Subcutaneous abdominal adipose tissue (tissue), 5 donors: ENCODE results near the gene ANKRD11.

ENCODE experiments used
- H3K27ac ChIP-seq: one replicate; pipeline ENCODE4 v1.7.0; 2013; ENCODE audit warnings: low read depth, mild to moderate bottlenecking, inconsistent platforms, low read length, moderate library complexity
- H3K27me3 ChIP-seq, 5 donors: one replicate each; pipeline ENCODE4 v1.7.0; 2013; ENCODE audit warnings: low read length in 5 of 5, inconsistent platforms in 1 of 5; ENCODE audit not compliant: control insufficient read depth in 5 of 5, insufficient read depth in 4 of 5
- H3K36me3 ChIP-seq, 5 donors: one replicate each; pipeline ENCODE4 v1.7.0; 2013; ENCODE audit warnings: low read length in 5 of 5; ENCODE audit not compliant: control insufficient read depth in 5 of 5, insufficient read depth in 5 of 5
- H3K4me1 ChIP-seq, 5 donors: one replicate each; pipeline ENCODE4 v1.7.0; 2013; ENCODE audit warnings: low read length in 5 of 5, mild to moderate bottlenecking in 3 of 5, moderate library complexity in 1 of 5; ENCODE audit not compliant: control insufficient read depth in 5 of 5, insufficient read depth in 5 of 5
- H3K4me3 ChIP-seq, 5 donors: one replicate each; pipeline ENCODE4 v1.7.0; 2013; ENCODE audit warnings: low read length in 5 of 5, low read depth in 1 of 5
- H3K9ac ChIP-seq, 5 donors: one replicate each; pipeline ENCODE4 v1.7.0; 2013; ENCODE audit warnings: low read length in 5 of 5, mild to moderate bottlenecking in 4 of 5, moderate library complexity in 3 of 5
- H3K9me3 ChIP-seq, 5 donors: one replicate each; pipeline ENCODE4 v1.7.0; 2013; ENCODE audit warnings: low read length in 5 of 5; ENCODE audit not compliant: control insufficient read depth in 5 of 5
- donor health status: healthy.
- donor health status: healthy.
- donor health status: healthy.
- donor health status: healthy.
- donor health status: healthy.

Gene ANKRD11

GRCh38 chr16:89493776-89494175 lies 3.4 kb upstream of the ANKRD11 start:
- H3K36me3 ChIP-seq: peaks cover 0 to 5% (median under 1%) of the 10 kb centered on the region in 5 donors
- H3K9ac ChIP-seq: no peak overlapping the region

GRCh38 chr16:89491974-89492687 lies 1.8 kb upstream of the ANKRD11 start:
- no peaks in the 10 kb centered on the region for H3K27me3 ChIP-seq
- peak overlapping the region; percentile 80 to 92 (median 88) for H3K4me3 ChIP-seq
- H3K9me3 ChIP-seq: no peaks in the 10 kb centered on the region
- peak overlapping the region in 4 of 5 donors; percentile 90 to 94 (median 92) for H3K9ac ChIP-seq
- peaks cover 0 to 3% (median 0%) of the 10 kb centered on the region in 5 donors for H3K36me3 ChIP-seq
- peaks cover 13 to 37% (median 35%) of the 10 kb centered on the region in 5 donors for H3K4me1 ChIP-seq
- H3K27ac ChIP-seq: peak overlapping the region; percentile 91

More at GRCh38 chr16:89493776-89494175, 3.4 kb upstream of the ANKRD11 start:
- Histone ChIP-seq H3K4me1 (peaks cover 11 to 27% (median 20%) of the 10 kb centered on the region in 5 donors), H3K27me3 (no peaks in the 10 kb centered on the region), H3K9me3 (no peaks in the 10 kb centered on the region), H3K27ac (no peak overlapping the region), H3K4me3 (no peak overlapping the region)

GRCh38 chr16:89491238-89491869 lies 993 bp upstream of the ANKRD11 start:
- Histone ChIP-seq H3K4me1 (peaks cover 13 to 37% (median 37%) of the 10 kb centered on the region in 5 donors), H3K27ac (peak overlapping the region; percentile 91), H3K4me3 (peak overlapping the region; percentile 80 to 92 (median 88)), H3K9me3 (no peaks in the 10 kb centered on the region), H3K27me3 (no peaks in the 10 kb centered on the region), H3K9ac (peak overlapping the region; percentile 82 to 94 (median 92)), H3K36me3 (peaks cover 0 to 3% (median 0%) of the 10 kb centered on the region in 5 donors)

GRCh38 chr16:89489898-89490438 lies 393 bp downstream of the ANKRD11 start:
- Histone ChIP-seq H3K27ac (no peak overlapping the region), H3K9ac (peak overlapping the region in 1 of 5 donors; percentile 73), H3K36me3 (peaks cover 0 to 3% (median 0%) of the 10 kb centered on the region in 5 donors), H3K4me1 (peaks cover 13 to 51% (median 42%) of the 10 kb centered on the region in 5 donors), H3K9me3 (no peaks in the 10 kb centered on the region), H3K27me3 (no peaks in the 10 kb centered on the region), H3K4me3 (peak overlapping the region in 4 of 5 donors; percentile 50 to 92 (median 60))

- Histone ChIP-seq H3K27me3 (no peaks in the 10 kb centered on the region), H3K9me3 (no peaks in the 10 kb centered on the region), H3K27ac (peak overlapping the region; percentile 90), H3K36me3 (peaks cover 0 to 3% (median 0%) of the 10 kb centered on the region in 5 donors), H3K9ac (peak overlapping the region; percentile 53 to 75 (median 58)), H3K4me1 (peaks cover 16 to 58% (median 49%) of the 10 kb centered on the region in 5 donors), H3K4me3 (peak overlapping the region; percentile 45 to 92 (median 64))
Observed at GRCh38 chr16:89489040-89489897, 1.1 kb downstream of the ANKRD11 start.

- Histone ChIP-seq H3K36me3 (no peaks in the 10 kb centered on the region), H3K27me3 (no peaks in the 10 kb centered on the region), H3K9ac (peak overlapping the region in 1 of 5 donors; percentile 39), H3K4me3 (no peak overlapping the region), H3K27ac (peak overlapping the region; percentile 24), H3K9me3 (no peaks in the 10 kb centered on the region), H3K4me1 (peaks cover 9 to 69% (median 55%) of the 10 kb centered on the region in 5 donors)
Observed at GRCh38 chr16:89485701-89486246, 4.6 kb downstream of the ANKRD11 start.

GRCh38 chr16:89484923-89485679 lies 5.3 kb downstream of the ANKRD11 start:
- Histone ChIP-seq H3K27ac (peak overlapping the region; percentile 24), H3K9ac (peak overlapping the region in 3 of 5 donors; percentile 11 to 54 (median 51)), H3K4me1 (peaks cover 9 to 73% (median 58%) of the 10 kb centered on the region in 5 donors), H3K27me3 (no peaks in the 10 kb centered on the region), H3K36me3 (no peaks in the 10 kb centered on the region), H3K9me3 (no peaks in the 10 kb centered on the region), H3K4me3 (no peak overlapping the region)

GRCh38 chr16:89484041-89484501 lies 6.3 kb downstream of the ANKRD11 start:
- no peak overlapping the region for H3K4me3 ChIP-seq
- H3K9ac ChIP-seq: peak overlapping the region in 1 of 5 donors; percentile 51
- H3K27ac ChIP-seq: no peak overlapping the region
- H3K27me3 ChIP-seq: no peaks in the 10 kb centered on the region
- no peaks in the 10 kb centered on the region for H3K9me3 ChIP-seq
- H3K36me3 ChIP-seq: no peaks in the 10 kb centered on the region
- H3K4me1 ChIP-seq: peaks cover 8 to 72% (median 59%) of the 10 kb centered on the region in 5 donors
